SK-N-SH (cell line): ENCODE results near the gene DOK6. TPM values are rescaled to one million over a fixed set of nuclear protein-coding genes. Genes with fewer than 3 reads are reported as not detected.

Source experiments
- CTCF ChIA-PET: fragments of 300-600, 350-600 bp; formaldehyde crosslinking; extraction: SDS; loops from one replicate; lab custom pipeline; 2021; lab: Yijun Ruan, JAX
- POLR2A ChIA-PET: fragments of 350-600 bp; sonication (Branson Sonifier 250); formaldehyde crosslinking; extraction: SDS; loops from one replicate; lab custom pipeline; 2020; ENCODE audit warnings: antibody characterized with exemption, inconsistent platforms; lab: Yijun Ruan, JAX
- DNase-seq: peaks from one replicate; pipeline ENCODE4 v3.0.0; 2012
- H2AFZ ChIP-seq: fragments of 200-600 bp; sonication (generic); 2 replicates; pipeline ENCODE4 v1.8.1; 2016; ENCODE audit warnings: antibody characterized with exemption, mild to moderate bottlenecking, low read depth
- H3F3A ChIP-seq: fragments of 200-600 bp; sonication (generic); replicated peaks from 2 replicates; pipeline ENCODE3; 2016; ENCODE audit warnings: antibody characterized with exemption, mild to moderate bottlenecking; ENCODE audit not compliant: insufficient read depth
- H3K27ac ChIP-seq, 2 experiments: fragments of 200-500 bp in 1 of 2; fragments of 200-600 bp in 1 of 2; sonication (Bioruptor generic) in 1 of 2; sonication (generic), shearing (Covaris generic) in 1 of 2; 2 replicates each; pipeline versions ENCODE4 v1.5.1 to v1.6.1; 2014 to 2016; ENCODE audit warnings: low read depth in 2 of 2, inconsistent platforms in 1 of 2, low read length in 1 of 2, mild to moderate bottlenecking in 1 of 2, mixed read lengths in 1 of 2
- H3K27me3 ChIP-seq: fragments of 200-600 bp; sonication (generic), shearing (Covaris generic); 2 replicates; pipeline ENCODE4 v1.6.1; 2016; ENCODE audit warnings: mixed run types; ENCODE audit not compliant: insufficient read depth
- H3K36me3 ChIP-seq, 2 experiments: fragments of 200-500 bp in 1 of 2; fragments of 200-600 bp in 1 of 2; sonication (Bioruptor generic) in 1 of 2; sonication (generic) in 1 of 2; replicated peaks in 1 of 2; 2 replicates each; pipeline versions ENCODE3 to v1.5.1; 2014 to 2016; ENCODE audit warnings: low read length in 1 of 2, mild to moderate bottlenecking in 1 of 2; ENCODE audit not compliant: insufficient read depth in 2 of 2, control insufficient read depth in 1 of 2
- H3K4me1 ChIP-seq, 2 experiments: fragments of 200-500 bp in 1 of 2; fragments of 200-600 bp in 1 of 2; sonication (Bioruptor generic) in 1 of 2; sonication (generic), shearing (Covaris generic) in 1 of 2; 2 replicates each; pipeline versions ENCODE4 v1.5.1 to v1.6.1; 2014 to 2016; ENCODE audit warnings: low read depth in 1 of 2, low read length in 1 of 2, mixed run types in 1 of 2; ENCODE audit not compliant: insufficient read depth in 2 of 2, control insufficient read depth in 1 of 2
- H3K4me2 ChIP-seq: fragments of 200-600 bp; sonication (generic), shearing (Covaris generic); 2 replicates; pipeline ENCODE4 v1.6.1; 2017; ENCODE audit warnings: mixed run types
- H3K4me3 ChIP-seq, 2 experiments: fragments of 200-500 bp in 1 of 2; fragments of 200-600 bp in 1 of 2; sonication (Bioruptor generic) in 1 of 2; sonication (generic), shearing (Covaris generic) in 1 of 2; 2 replicates each; pipeline versions ENCODE4 v1.5.1 to v1.8.1; 2014 to 2016; ENCODE audit warnings: low read depth in 2 of 2, inconsistent platforms in 1 of 2, low read length in 1 of 2, mild to moderate bottlenecking in 1 of 2, mixed read lengths in 1 of 2, moderate library complexity in 1 of 2
- H3K79me2 ChIP-seq: fragments of 200-600 bp; sonication (generic); 2 replicates; pipeline ENCODE4 v1.8.1; 2017; ENCODE audit warnings: mild to moderate bottlenecking; ENCODE audit not compliant: insufficient read depth
- H3K9ac ChIP-seq: fragments of 200-600 bp; sonication (generic); 2 replicates; pipeline ENCODE4 v1.6.1; 2017; ENCODE audit warnings: mixed run types
- H3K9me2 ChIP-seq: fragments of 200-600 bp; sonication (generic); 2 replicates; pipeline ENCODE4 v1.6.1; 2017; ENCODE audit warnings: mixed run types
- H3K9me3 ChIP-seq: fragments of 200-600 bp; sonication (generic); 2 replicates; pipeline ENCODE4 v1.6.1; 2017; ENCODE audit warnings: mixed run types, mild to moderate bottlenecking, moderate library complexity
- H4K20me1 ChIP-seq: fragments of 200-600 bp; sonication (generic); 2 replicates; pipeline ENCODE4 v1.6.1; 2017; ENCODE audit warnings: mild to moderate bottlenecking, mixed run types; ENCODE audit not compliant: insufficient read depth
- CTCF ChIP-seq: fragments of 200-600 bp; sonication (generic); IDR thresholded peaks from 2 replicates; pipeline ENCODE4 v1.6.1; 2017; ENCODE audit warnings: antibody characterized with exemption, mild to moderate bottlenecking, moderate library complexity
- EZH2phosphoT487 ChIP-seq: fragments of 200-600 bp; sonication (generic); IDR thresholded peaks from 2 replicates; pipeline ENCODE4 v1.6.1; 2017; ENCODE audit warnings: low read depth, mixed run types, mild to moderate bottlenecking, antibody characterized with exemption, moderate library complexity, borderline replicate concordance
- FOXJ3 ChIP-seq: sonication (generic); formaldehyde crosslinking; IDR thresholded peaks from 2 replicates; pipeline ENCODE4 v1.5.1; 2020; ENCODE audit warnings: mild to moderate bottlenecking, missing genetic modification reagents
- FOXM1 ChIP-seq: IDR thresholded peaks from 2 replicates; pipeline ENCODE4 v1.4.0; 2012; ENCODE audit warnings: low read depth, mild to moderate bottlenecking
- IRF3 ChIP-seq: fragments of 150-350 bp; IDR thresholded peaks from 2 replicates; pipeline ENCODE4 v1.6.1; 2016; ENCODE audit warnings: mild to moderate bottlenecking, low read depth, low read length
- JUND ChIP-seq: IDR thresholded peaks from 2 replicates; pipeline ENCODE4 v1.4.0; 2012
- MAX ChIP-seq: IDR thresholded peaks from 2 replicates; pipeline ENCODE4 v1.4.0; 2012; ENCODE audit warnings: low read depth
- MEF2A ChIP-seq: IDR thresholded peaks from 2 replicates; pipeline ENCODE4 v1.4.0; 2012; ENCODE audit warnings: low read depth, borderline replicate concordance
- MXI1 ChIP-seq: IDR thresholded peaks from 2 replicates; pipeline ENCODE4 v1.6.1; 2012; ENCODE audit warnings: mild to moderate bottlenecking, low read depth, low read length, improper control_type of control experiment
- NFIC ChIP-seq: IDR thresholded peaks from 2 replicates; pipeline ENCODE4 v1.4.0; 2012; ENCODE audit warnings: borderline replicate concordance
- RAD21 ChIP-seq: IDR thresholded peaks from 2 replicates; pipeline ENCODE4 v1.6.1; 2012; ENCODE audit warnings: mild to moderate bottlenecking, low read length
- RXRA ChIP-seq: IDR thresholded peaks from 2 replicates; pipeline ENCODE4 v1.4.0; 2012; ENCODE audit warnings: low read depth, mild to moderate bottlenecking, borderline replicate concordance
- SIN3A ChIP-seq: IDR thresholded peaks from 2 replicates; pipeline ENCODE4 v1.6.1; 2012; ENCODE audit warnings: low read depth, mild to moderate bottlenecking, low read length, moderate library complexity, borderline replicate concordance
- SMC3 ChIP-seq: IDR thresholded peaks from 2 replicates; pipeline ENCODE4 v1.6.1; 2012; ENCODE audit warnings: low read depth, low read length, improper control_type of control experiment
- TAF1 ChIP-seq: IDR thresholded peaks from 2 replicates; pipeline ENCODE4 v1.6.1; 2012; ENCODE audit warnings: low read depth, mild to moderate bottlenecking, low read length, moderate library complexity, borderline replicate concordance
- TEAD4 ChIP-seq: IDR thresholded peaks from 2 replicates; pipeline ENCODE4 v1.4.0; 2012; ENCODE audit warnings: mild to moderate bottlenecking, borderline replicate concordance; ENCODE audit not compliant: insufficient read depth
- ZBTB33 ChIP-seq: IDR thresholded peaks from 2 replicates; pipeline ENCODE4 v1.4.0; 2012; ENCODE audit warnings: low read depth, borderline replicate concordance
- WGBS: methylation state at CpG from one replicate; pipeline ENCODE4 v1.1.6; 2017; ENCODE audit warnings: low lambda C conversion rate; 5-methylcytosine and 5-hydroxymethylcytosine counted together
- polyA plus RNA-seq, 3 experiments: library from polyadenylated mRNA; depleted of rRNA; stranded (reverse); fragments of >200 nt; gene quantifications; 2 replicates each; pipeline ENCODE4 v1.2.3, GENCODE V29; 2012

DOK6 gene
- polyA plus RNA-seq, 1 of the 3 experiments (the other 2 are of a cell fraction) = 3.9 TPM

GRCh38 chr18:69734536-69734935 lies 333.8 kb downstream of the DOK6 start:
- Histone ChIP-seq H3K27me3 (no peaks in the 10 kb centered on the region), H3K79me2 (no peaks in the 10 kb centered on the region), H3K9ac (no peak overlapping the region), H2AFZ (no peak overlapping the region), H3K27ac (no peak overlapping the region), H3F3A (no peaks in the 10 kb centered on the region), H3K9me3 (no peaks in the 10 kb centered on the region), H4K20me1 (no peaks in the 10 kb centered on the region), H3K36me3 (no peaks in the 10 kb centered on the region), H3K4me1 (no peaks in the 10 kb centered on the region), H3K4me3 (no peak overlapping the region), H3K9me2 (no peaks in the 10 kb centered on the region), H3K4me2 (no peak overlapping the region)
- DNase-seq = no peak
- ChIA-PET POLR2A (no interaction called here), CTCF (no interaction called here)
- WGBS = 87% methylated on average over 2 of the region's 2 CpGs
- TF ChIP-seq TEAD4 (no peak), FOXJ3 (no peak), TAF1 (no peak), ZBTB33 (no peak), NFIC (no peak), JUND (no peak), MXI1 (no peak), IRF3 (no peak), SMC3 (no peak), MAX (no peak), RAD21 (no peak), RXRA (no peak), SIN3A (no peak), MEF2A (no peak), CTCF (no peak), FOXM1 (no peak), EZH2phosphoT487 (no peak)
